Stomach smooth muscle (tissue), 2 donors: ENCODE data around the gene LNX1.

Source experiments
- H3K27ac ChIP-seq: one replicate; pipeline ENCODE4 v1.7.0; 2013; ENCODE audit warnings: mild to moderate bottlenecking, low read length, inconsistent platforms
- H3K27me3 ChIP-seq, 2 donors: one replicate each; pipeline ENCODE4 v1.7.0; 2013; ENCODE audit warnings: low read length in 2 of 2; ENCODE audit not compliant: insufficient read depth in 2 of 2, control insufficient read depth in 1 of 2
- H3K36me3 ChIP-seq, 2 donors: one replicate each; pipeline ENCODE4 v1.7.0; 2013; ENCODE audit warnings: low read length in 2 of 2; ENCODE audit not compliant: control insufficient read depth in 2 of 2, insufficient read depth in 2 of 2
- H3K4me1 ChIP-seq: one replicate; pipeline ENCODE4 v1.7.0; 2013; ENCODE audit warnings: low read length; ENCODE audit not compliant: control insufficient read depth, insufficient read depth
- H3K4me3 ChIP-seq, 2 donors: one replicate each; pipeline ENCODE4 v1.7.0; 2013; ENCODE audit warnings: low read length in 2 of 2
- H3K9ac ChIP-seq, 2 donors: one replicate each; pipeline ENCODE4 v1.7.0; 2013; ENCODE audit warnings: low read length in 2 of 2, mild to moderate bottlenecking in 1 of 2
- H3K9me3 ChIP-seq, 2 donors: one replicate each; pipeline ENCODE4 v1.7.0; 2013; ENCODE audit warnings: low read length in 2 of 2; ENCODE audit not compliant: control insufficient read depth in 2 of 2
- donor health status: healthy.
- donor health status: Pancreatic carcinoma.

Gene LNX1

GRCh38 chr4:53601251-53601764, 10.0 kb upstream of the LNX1 start:
- H3K4me3 ChIP-seq, result no peak overlapping the region
- no peak overlapping the region for H3K27ac ChIP-seq
- H3K9me3 ChIP-seq, result no peaks in the 10 kb centered on the region
- no peaks in the 10 kb centered on the region for H3K36me3 ChIP-seq
- peaks cover 0 to 2% of the 10 kb centered on the region in 2 donors for H3K27me3 ChIP-seq
- H3K9ac ChIP-seq, result no peak overlapping the region
- H3K4me1 ChIP-seq, result no peaks in the 10 kb centered on the region

- no peaks in the 10 kb centered on the region for H3K9me3 ChIP-seq
- H3K4me1 ChIP-seq, result no peaks in the 10 kb centered on the region
- peaks cover 0 to 2% of the 10 kb centered on the region in 2 donors for H3K27me3 ChIP-seq
- no peak overlapping the region for H3K9ac ChIP-seq
- H3K36me3 ChIP-seq, result no peaks in the 10 kb centered on the region
- no peak overlapping the region for H3K27ac ChIP-seq
- no peak overlapping the region for H3K4me3 ChIP-seq
Observed at GRCh38 chr4:53599632-53600031, 8.3 kb upstream of the LNX1 start.

GRCh38 chr4:53598901-53599300, 7.6 kb upstream of the LNX1 start:
- Histone ChIP-seq H3K27me3 (peaks cover 0 to 2% of the 10 kb centered on the region in 2 donors), H3K4me1 (no peaks in the 10 kb centered on the region), H3K4me3 (no peak overlapping the region), H3K36me3 (no peaks in the 10 kb centered on the region), H3K9ac (no peak overlapping the region), H3K27ac (no peak overlapping the region), H3K9me3 (no peaks in the 10 kb centered on the region)

- Histone ChIP-seq H3K9ac (no peak overlapping the region), H3K4me1 (no peaks in the 10 kb centered on the region)
Observed at GRCh38 chr4:53598483-53598882, 7.2 kb upstream of the LNX1 start.

GRCh38 chr4:53596901-53597300, 5.6 kb upstream of the LNX1 start:
- no peaks in the 10 kb centered on the region for H3K4me1 ChIP-seq
- no peak overlapping the region for H3K4me3 ChIP-seq
- no peak overlapping the region for H3K27ac ChIP-seq
- no peaks in the 10 kb centered on the region for H3K36me3 ChIP-seq
- H3K9ac ChIP-seq, result no peak overlapping the region
- peaks cover 2% of the 10 kb centered on the region in 2 donors for H3K27me3 ChIP-seq
- H3K9me3 ChIP-seq, result no peaks in the 10 kb centered on the region

More at GRCh38 chr4:53598483-53598882, 7.2 kb upstream of the LNX1 start:
- Histone ChIP-seq H3K27me3 (peaks cover 0 to 2% of the 10 kb centered on the region in 2 donors), H3K4me3 (no peak overlapping the region), H3K36me3 (no peaks in the 10 kb centered on the region), H3K9me3 (no peaks in the 10 kb centered on the region), H3K27ac (no peak overlapping the region)

GRCh38 chr4:53595834-53596233, 4.5 kb upstream of the LNX1 start:
- Histone ChIP-seq H3K4me1 (no peaks in the 10 kb centered on the region), H3K27ac (no peak overlapping the region), H3K27me3 (peaks cover 0 to 8% of the 10 kb centered on the region in 2 donors), H3K36me3 (no peaks in the 10 kb centered on the region), H3K9ac (no peak overlapping the region), H3K9me3 (no peaks in the 10 kb centered on the region), H3K4me3 (no peak overlapping the region)

- no peaks in the 10 kb centered on the region for H3K4me1 ChIP-seq
- H3K9me3 ChIP-seq, result no peaks in the 10 kb centered on the region
- H3K4me3 ChIP-seq, result no peak overlapping the region
- H3K9ac ChIP-seq, result no peak overlapping the region
- no peak overlapping the region for H3K27ac ChIP-seq
- no peaks in the 10 kb centered on the region for H3K36me3 ChIP-seq
- H3K27me3 ChIP-seq, result peaks cover 0 to 10% of the 10 kb centered on the region in 2 donors
Observed at GRCh38 chr4:53595204-53595603, 3.9 kb upstream of the LNX1 start.

GRCh38 chr4:53593765-53594164, 2.5 kb upstream of the LNX1 start:
- Histone ChIP-seq H3K27ac (no peak overlapping the region), H3K36me3 (no peaks in the 10 kb centered on the region), H3K27me3 (peaks cover 0 to 10% of the 10 kb centered on the region in 2 donors), H3K9ac (no peak overlapping the region), H3K4me3 (no peak overlapping the region), H3K9me3 (no peaks in the 10 kb centered on the region), H3K4me1 (no peaks in the 10 kb centered on the region)

GRCh38 chr4:53592686-53593501, 1.6 kb upstream of the LNX1 start:
- H3K4me1 ChIP-seq, result no peaks in the 10 kb centered on the region
- no peaks in the 10 kb centered on the region for H3K36me3 ChIP-seq
- H3K4me3 ChIP-seq, result no peak overlapping the region
- no peak overlapping the region for H3K9ac ChIP-seq
- H3K9me3 ChIP-seq, result no peaks in the 10 kb centered on the region
- H3K27ac ChIP-seq, result no peak overlapping the region
- H3K27me3 ChIP-seq, result peaks cover 0 to 10% of the 10 kb centered on the region in 2 donors

- H3K9me3 ChIP-seq, result no peaks in the 10 kb centered on the region
- no peaks in the 10 kb centered on the region for H3K4me1 ChIP-seq
- peaks cover 0 to 10% of the 10 kb centered on the region in 2 donors for H3K27me3 ChIP-seq
- H3K4me3 ChIP-seq, result no peak overlapping the region
- no peak overlapping the region for H3K9ac ChIP-seq
- no peak overlapping the region for H3K27ac ChIP-seq
- H3K36me3 ChIP-seq, result no peaks in the 10 kb centered on the region
Observed at GRCh38 chr4:53592122-53592521, 836 bp upstream of the LNX1 start.

GRCh38 chr4:53590187-53590586, 1.1 kb downstream of the LNX1 start:
- Histone ChIP-seq H3K4me1 (no peaks in the 10 kb centered on the region), H3K27me3 (peaks cover 0 to 10% of the 10 kb centered on the region in 2 donors), H3K36me3 (no peaks in the 10 kb centered on the region), H3K27ac (no peak overlapping the region), H3K9ac (no peak overlapping the region), H3K4me3 (no peak overlapping the region), H3K9me3 (no peaks in the 10 kb centered on the region)
